Upper lobe of left lung (tissue), 6 donors: ENCODE data around the gene SEC11A. TPM values are rescaled to one million over a fixed set of nuclear protein-coding genes. Genes with fewer than 3 reads are reported as not detected.
A peak's percentile ranks its signal among the peaks of the same experiment; 100 is the strongest.

Experiments
- ATAC-seq, 2 donors: fragments of 200-7000 bp; cut with Tn5 transposase; one replicate each; pipeline ENCODE4 v1.9.1; 2022; ENCODE audit warnings: mild to moderate bottlenecking in 2 of 2, moderate library complexity in 2 of 2; ENCODE audit not compliant: low FRiP score in 2 of 2
- DNase-seq, 2 donors: peaks; one replicate each; pipeline ENCODE4 v3.0.0-alpha.2; 2019 to 2020
- H3K27ac ChIP-seq, 4 donors: fragments of 200-600 bp; sonication (generic); one replicate each; pipeline ENCODE4 v1.5.1; 2016 to 2019
- H3K27me3 ChIP-seq, 4 donors: fragments of 200-600 bp; sonication (generic); one replicate each; pipeline ENCODE4 v1.5.1; 2017 to 2019
- H3K36me3 ChIP-seq, 4 donors: fragments of 200-600 bp; sonication (generic); one replicate each; pipeline ENCODE4 v1.5.1; 2016 to 2019
- H3K4me1 ChIP-seq, 4 donors: fragments of 200-600 bp; sonication (generic); one replicate each; pipeline ENCODE4 v1.5.1; 2018 to 2019
- H3K4me3 ChIP-seq, 4 donors: fragments of 200-600 bp; sonication (generic); one replicate each; pipeline ENCODE4 v1.5.1; 2017 to 2019; ENCODE audit warnings: mild to moderate bottlenecking in 2 of 4, moderate library complexity in 1 of 4
- H3K9me3 ChIP-seq, 4 donors: fragments of 200-600 bp; sonication (generic); one replicate each; pipeline ENCODE4 v1.5.1; 2018 to 2019
- EP300 ChIP-seq, 4 donors: sonication (generic); formaldehyde crosslinking; IDR thresholded peaks; one replicate each; pipeline ENCODE4 v1.5.1; 2017; ENCODE audit warnings: antibody characterized with exemption in 4 of 4, control low read depth in 2 of 4
- POLR2A ChIP-seq, 4 donors: fragments of 450-650 bp; IDR thresholded peaks; one replicate each; pipeline ENCODE4 v1.5.1; 2016 to 2017; ENCODE audit warnings: antibody characterized with exemption in 4 of 4, mild to moderate bottlenecking in 2 of 4
- POLR2AphosphoS5 ChIP-seq, 2 donors: sonication (generic); formaldehyde crosslinking; IDR thresholded peaks; one replicate each; pipeline ENCODE4 v1.5.1; 2017; ENCODE audit warnings: antibody characterized with exemption in 2 of 2
- WGBS, 2 donors: methylation state at CpG; one replicate each; pipeline ENCODE4 v1.1.5; 2017 to 2018; 5-methylcytosine and 5-hydroxymethylcytosine counted together
- total RNA-seq, 6 donors: library from RNA; depleted of rRNA in 4 of 6; stranded (reverse); fragments of >200 nt in 4 of 6; gene quantifications; one replicate each; pipeline versions ENCODE4 v1.1.0 to v1.2.1, GENCODE V29; 2016 to 2021
- TF ChIP-seq, protein P1 (sequence below), 6 experiments: fragments of 450-650 bp in 4 of 6; fragments of 200-600 bp in 2 of 6; sonication (generic) in 2 of 6; IDR thresholded peaks; one replicate each; pipeline ENCODE4 v1.5.1; 2016 to 2019; ENCODE audit warnings: antibody characterized with exemption in 6 of 6
- donor health status: DM: no; HTN: no; CAD: no; lungs with moderate emphysema.
- donor health status: DM: no; HTN: yes; CAD: no; lungs with severe emphysema.

SEC11A gene
- total RNA-seq, 6 donors from 2014 or later = 38.8 to 164 (median 116) TPM

DNA sequence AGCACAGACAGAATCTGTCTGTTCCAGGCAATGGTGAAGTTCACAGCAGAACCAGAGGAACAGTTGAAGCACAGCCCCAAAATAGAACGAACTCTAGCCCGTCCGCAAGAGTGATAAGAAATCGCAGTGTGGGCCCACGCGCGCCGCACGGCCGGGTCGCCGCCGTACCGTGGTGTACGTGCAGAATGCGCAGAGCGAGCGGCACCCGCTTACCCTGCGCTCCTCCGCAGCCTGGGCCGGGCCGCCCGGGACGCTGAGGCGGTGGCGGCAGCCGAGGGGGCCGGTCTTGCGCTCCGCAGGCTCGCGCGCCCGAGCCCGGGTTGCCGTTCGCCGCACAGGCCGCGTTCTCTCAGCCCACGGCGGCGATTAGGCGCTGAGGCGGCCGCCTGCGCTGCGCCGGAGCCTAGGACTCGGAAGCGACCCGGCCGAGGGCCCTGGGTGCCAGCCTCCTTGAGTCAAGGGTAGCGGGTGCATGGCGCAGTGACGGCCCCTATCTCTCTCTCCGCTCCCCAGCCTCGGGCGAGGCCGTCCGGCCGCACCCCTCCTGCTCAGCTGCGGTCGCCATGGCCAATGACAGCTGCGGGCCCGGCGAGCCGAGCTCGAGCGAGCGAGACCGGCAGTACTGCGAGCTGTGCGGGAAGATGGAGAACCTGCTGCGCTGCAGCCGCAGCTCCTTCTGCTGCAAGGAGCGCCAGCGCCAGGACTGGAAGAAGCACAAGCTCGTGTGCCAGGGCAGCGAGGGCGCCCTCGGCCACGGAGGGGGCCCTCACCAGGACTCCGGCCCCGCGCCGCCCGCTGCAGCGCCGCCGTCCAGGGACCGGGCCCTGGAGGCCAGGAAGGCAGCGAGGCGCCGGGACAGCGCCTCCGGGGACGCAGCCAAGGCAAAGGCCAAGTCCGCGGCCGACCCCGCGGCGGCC lies 82.4 kb downstream of the SEC11A start:
- peaks cover 33 to 42% (median 39%) of the 10 kb centered on the region in 4 donors for H3K4me1 ChIP-seq
- peak overlapping the region; percentile 89 to 94 (median 93) for H3K27ac ChIP-seq
- peak; percentile 83 to 95 for DNase-seq
- TF ChIP-seq EP300 (IDR thresholded peaks at IDR 0.05) = no peak
- peak in 1 of 2 donors; percentile 12 for TF ChIP-seq POLR2AphosphoS5 (IDR thresholded peaks at IDR 0.05)
- TF ChIP-seq POLR2A (IDR thresholded peaks at IDR 0.05) = peak in 2 of 4 donors; percentile 42 to 68
- ATAC-seq = peak; percentile 81 to 90
- peaks cover 0 to 21% (median 16%) of the 10 kb centered on the region in 4 donors for H3K36me3 ChIP-seq
- peak overlapping the region; percentile 55 to 73 (median 66) for H3K4me3 ChIP-seq
- 1% methylated on average over 20 to 68 of the region's 105 CpGs for WGBS, 2 donors
- H3K9me3 ChIP-seq = no peaks in the 10 kb centered on the region
- H3K27me3 ChIP-seq = no peaks in the 10 kb centered on the region

GRCh38 chr15:84631706-84632272 lies 84.2 kb downstream of the SEC11A start:
- ATAC-seq = no peak
- Histone ChIP-seq H3K36me3 (peaks cover 0 to 6% (median 4%) of the 10 kb centered on the region in 4 donors), H3K9me3 (no peaks in the 10 kb centered on the region), H3K4me3 (peak overlapping the region; percentile 50 to 73 (median 64)), H3K4me1 (peaks cover 33 to 42% (median 39%) of the 10 kb centered on the region in 4 donors), H3K27me3 (no peaks in the 10 kb centered on the region), H3K27ac (peak overlapping the region; percentile 83 to 92 (median 87))
- WGBS, 2 donors = 37 to 42% methylated on average over 4 to 7 of the region's 7 CpGs
- DNase-seq = no peak
- TF ChIP-seq POLR2A (IDR thresholded peaks at IDR 0.05) (no peak), POLR2AphosphoS5 (IDR thresholded peaks at IDR 0.05) (no peak), EP300 (IDR thresholded peaks at IDR 0.05) (no peak)
- TF ChIP-seq, protein P1, sequence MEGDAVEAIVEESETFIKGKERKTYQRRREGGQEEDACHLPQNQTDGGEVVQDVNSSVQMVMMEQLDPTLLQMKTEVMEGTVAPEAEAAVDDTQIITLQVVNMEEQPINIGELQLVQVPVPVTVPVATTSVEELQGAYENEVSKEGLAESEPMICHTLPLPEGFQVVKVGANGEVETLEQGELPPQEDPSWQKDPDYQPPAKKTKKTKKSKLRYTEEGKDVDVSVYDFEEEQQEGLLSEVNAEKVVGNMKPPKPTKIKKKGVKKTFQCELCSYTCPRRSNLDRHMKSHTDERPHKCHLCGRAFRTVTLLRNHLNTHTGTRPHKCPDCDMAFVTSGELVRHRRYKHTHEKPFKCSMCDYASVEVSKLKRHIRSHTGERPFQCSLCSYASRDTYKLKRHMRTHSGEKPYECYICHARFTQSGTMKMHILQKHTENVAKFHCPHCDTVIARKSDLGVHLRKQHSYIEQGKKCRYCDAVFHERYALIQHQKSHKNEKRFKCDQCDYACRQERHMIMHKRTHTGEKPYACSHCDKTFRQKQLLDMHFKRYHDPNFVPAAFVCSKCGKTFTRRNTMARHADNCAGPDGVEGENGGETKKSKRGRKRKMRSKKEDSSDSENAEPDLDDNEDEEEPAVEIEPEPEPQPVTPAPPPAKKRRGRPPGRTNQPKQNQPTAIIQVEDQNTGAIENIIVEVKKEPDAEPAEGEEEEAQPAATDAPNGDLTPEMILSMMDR (IDR thresholded peaks at IDR 0.05) = no peak

DNA sequence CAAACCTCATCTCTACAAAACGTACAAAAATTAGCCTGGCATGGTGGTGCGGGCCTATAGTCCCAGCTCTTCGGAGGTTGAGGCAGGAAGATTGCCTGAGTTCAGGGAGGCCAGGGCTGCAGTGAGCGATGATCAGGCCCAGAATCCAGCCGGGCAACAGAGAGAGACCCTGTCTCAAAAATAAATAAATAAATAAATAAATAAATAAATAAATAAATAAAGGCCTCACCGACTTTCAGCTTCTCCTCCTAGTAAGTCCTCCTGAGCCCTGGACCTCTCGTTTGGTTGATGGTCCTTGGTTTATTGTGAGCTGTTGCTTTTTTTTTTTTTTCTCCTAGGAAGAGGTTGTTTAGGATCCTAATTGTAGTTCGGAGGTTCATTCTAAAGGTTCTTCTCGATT lies 86.9 kb downstream of the SEC11A start:
- TF ChIP-seq EP300 (IDR thresholded peaks at IDR 0.05) = no peak
- TF ChIP-seq, protein P1 (IDR thresholded peaks at IDR 0.05) = no peak
- no peak for TF ChIP-seq POLR2A (IDR thresholded peaks at IDR 0.05)
- no peak for TF ChIP-seq POLR2AphosphoS5 (IDR thresholded peaks at IDR 0.05)
- ATAC-seq (no peak), DNase-seq (no peak)
- no peaks in the 10 kb centered on the region for H3K27me3 ChIP-seq
- no peaks in the 10 kb centered on the region for H3K36me3 ChIP-seq
- no peak overlapping the region for H3K27ac ChIP-seq
- peaks cover 20 to 28% (median 22%) of the 10 kb centered on the region in 4 donors for H3K4me1 ChIP-seq
- no peaks in the 10 kb centered on the region for H3K9me3 ChIP-seq
- WGBS, 2 donors = 92% methylated on average over 9 of the region's 9 CpGs
- H3K4me3 ChIP-seq = no peak overlapping the region

DNA sequence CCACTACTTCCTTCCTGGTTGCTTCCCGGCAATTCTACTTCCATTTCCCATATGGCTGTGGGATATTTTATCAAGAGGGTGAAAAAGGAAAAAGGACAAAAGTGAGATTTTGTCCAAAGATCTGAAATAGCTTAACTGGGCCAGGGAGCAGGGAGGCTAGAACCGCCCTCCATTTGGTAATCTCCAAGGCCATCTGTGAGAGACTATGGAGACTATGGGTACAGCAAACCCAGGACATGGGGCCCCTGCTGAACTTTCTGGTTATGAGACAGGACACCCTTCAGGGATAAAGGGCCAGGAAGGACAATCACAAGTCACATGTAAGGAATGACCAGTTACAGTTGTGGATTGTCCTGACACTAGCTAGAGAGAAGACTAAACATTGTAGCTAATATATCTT lies 90.8 kb downstream of the SEC11A start:
- 84 to 86% methylated on average over 2 of the region's 2 CpGs for WGBS, 2 donors
- H3K27ac ChIP-seq = no peak overlapping the region
- peaks cover 3 to 25% (median 15%) of the 10 kb centered on the region in 4 donors for H3K36me3 ChIP-seq
- no peak overlapping the region for H3K4me3 ChIP-seq
- no peaks in the 10 kb centered on the region for H3K27me3 ChIP-seq
- peaks cover 0 to 2% (median 0%) of the 10 kb centered on the region in 4 donors for H3K4me1 ChIP-seq
- DNase-seq = no peak
- H3K9me3 ChIP-seq = peaks cover 13 to 17% (median 15%) of the 10 kb centered on the region in 4 donors
- no peak for ATAC-seq
- TF ChIP-seq EP300 (IDR thresholded peaks at IDR 0.05) (no peak), POLR2AphosphoS5 (IDR thresholded peaks at IDR 0.05) (no peak), POLR2A (IDR thresholded peaks at IDR 0.05) (no peak)
- TF ChIP-seq, protein P1 (IDR thresholded peaks at IDR 0.05) = no peak

DNA sequence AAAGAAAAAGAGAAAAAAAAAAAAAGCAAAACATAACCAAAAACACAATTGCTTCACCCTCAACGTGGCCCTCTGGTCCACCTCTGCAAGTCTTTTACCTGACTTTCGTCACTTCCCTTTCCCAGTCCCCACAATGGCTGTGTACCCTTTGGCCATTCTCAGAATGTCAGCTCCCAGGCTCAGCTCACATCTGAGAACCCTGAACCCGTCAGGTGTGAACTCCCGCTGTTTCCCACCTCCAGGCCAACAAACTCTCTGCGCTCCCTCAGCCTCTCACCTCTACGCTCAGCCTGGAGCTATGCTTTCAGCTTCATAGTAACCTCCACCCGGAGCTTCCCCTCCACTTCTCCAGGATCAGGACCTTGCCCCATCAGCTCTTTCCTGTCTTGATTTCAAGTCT lies 91.6 kb downstream of the SEC11A start:
- no peak overlapping the region for H3K27ac ChIP-seq

More for the DNA sequence above, 91.6 kb downstream of the SEC11A start:
- TF ChIP-seq POLR2A (IDR thresholded peaks at IDR 0.05) = no peak
- TF ChIP-seq EP300 (IDR thresholded peaks at IDR 0.05) = no peak
- TF ChIP-seq, protein P1 (IDR thresholded peaks at IDR 0.05) = no peak
- no peak for TF ChIP-seq POLR2AphosphoS5 (IDR thresholded peaks at IDR 0.05)
- Histone ChIP-seq H3K4me3 (no peak overlapping the region), H3K9me3 (peaks cover 13 to 17% (median 15%) of the 10 kb centered on the region in 4 donors), H3K4me1 (no peaks in the 10 kb centered on the region), H3K27me3 (no peaks in the 10 kb centered on the region), H3K36me3 (peaks cover 3 to 25% (median 15%) of the 10 kb centered on the region in 4 donors)
- 90 to 94% methylated on average over 6 of the region's 7 CpGs for WGBS, 2 donors
- DNase-seq (no peak), ATAC-seq (no peak)
